Measurements from ENCODE around the gene ZNF618.

- TF ChIP-seq, protein P1, sequence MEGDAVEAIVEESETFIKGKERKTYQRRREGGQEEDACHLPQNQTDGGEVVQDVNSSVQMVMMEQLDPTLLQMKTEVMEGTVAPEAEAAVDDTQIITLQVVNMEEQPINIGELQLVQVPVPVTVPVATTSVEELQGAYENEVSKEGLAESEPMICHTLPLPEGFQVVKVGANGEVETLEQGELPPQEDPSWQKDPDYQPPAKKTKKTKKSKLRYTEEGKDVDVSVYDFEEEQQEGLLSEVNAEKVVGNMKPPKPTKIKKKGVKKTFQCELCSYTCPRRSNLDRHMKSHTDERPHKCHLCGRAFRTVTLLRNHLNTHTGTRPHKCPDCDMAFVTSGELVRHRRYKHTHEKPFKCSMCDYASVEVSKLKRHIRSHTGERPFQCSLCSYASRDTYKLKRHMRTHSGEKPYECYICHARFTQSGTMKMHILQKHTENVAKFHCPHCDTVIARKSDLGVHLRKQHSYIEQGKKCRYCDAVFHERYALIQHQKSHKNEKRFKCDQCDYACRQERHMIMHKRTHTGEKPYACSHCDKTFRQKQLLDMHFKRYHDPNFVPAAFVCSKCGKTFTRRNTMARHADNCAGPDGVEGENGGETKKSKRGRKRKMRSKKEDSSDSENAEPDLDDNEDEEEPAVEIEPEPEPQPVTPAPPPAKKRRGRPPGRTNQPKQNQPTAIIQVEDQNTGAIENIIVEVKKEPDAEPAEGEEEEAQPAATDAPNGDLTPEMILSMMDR (IDR thresholded peaks at IDR 0.05) = no peak
- no peak for TF ChIP-seq POLR2AphosphoS5 (IDR thresholded peaks at IDR 0.05)
Observed at GRCh38 chr9:113996531-113997001, 120.5 kb downstream of the ZNF618 start.

Data from prostate gland (tissue), 2 donors.